Dendritic cell treated with granulocyte-macrophage colony-stimulating factor and Interleukin-4, amounts not matched to agents 40 ng/mL and 50 ng/mL, for 4 days (primary cell): Measurements from ENCODE around the gene GGA1.

Experiments used
- H3K27ac Mint-ChIP-seq: one replicate; pipeline ENCODE4 v1.8.0; 2022; ENCODE audit warnings: mild to moderate bottlenecking, mixed read lengths
- H3K27me3 Mint-ChIP-seq: one replicate; pipeline ENCODE4 v1.8.0; 2022; ENCODE audit warnings: mild to moderate bottlenecking, mixed read lengths
- H3K36me3 Mint-ChIP-seq: one replicate; pipeline ENCODE4 v1.8.0; 2022; ENCODE audit warnings: low read depth, mixed read lengths
- H3K4me1 Mint-ChIP-seq: one replicate; pipeline ENCODE4 v1.8.0; 2022; ENCODE audit warnings: low read depth, mixed read lengths
- H3K4me3 Mint-ChIP-seq: one replicate; pipeline ENCODE4 v1.8.0; 2022; ENCODE audit warnings: mild to moderate bottlenecking, moderate library complexity, mixed read lengths
- H3K9me3 Mint-ChIP-seq: one replicate; pipeline ENCODE4 v1.8.0; 2022; ENCODE audit warnings: mixed read lengths
- intact Hi-C: fragments of 100-400 bp; cut with micrococcal nuclease; formaldehyde crosslinking; loops from one replicate; pipeline ENCODE4 v1.15.0; 2022

Gene GGA1

GRCh38 chr22:37678372-37678771 lies 69.7 kb downstream of the GGA1 start:
- Mint-ChIP-seq H3K4me1 (peaks cover 53% of the 10 kb centered on the region), H3K9me3 (no peaks in the 10 kb centered on the region), H3K27ac (no peak overlapping the region), H3K36me3 (peaks cover 53% of the 10 kb centered on the region), H3K4me3 (no peak overlapping the region), H3K27me3 (no peaks in the 10 kb centered on the region)
- intact Hi-C loops, result no loop called here

DNA sequence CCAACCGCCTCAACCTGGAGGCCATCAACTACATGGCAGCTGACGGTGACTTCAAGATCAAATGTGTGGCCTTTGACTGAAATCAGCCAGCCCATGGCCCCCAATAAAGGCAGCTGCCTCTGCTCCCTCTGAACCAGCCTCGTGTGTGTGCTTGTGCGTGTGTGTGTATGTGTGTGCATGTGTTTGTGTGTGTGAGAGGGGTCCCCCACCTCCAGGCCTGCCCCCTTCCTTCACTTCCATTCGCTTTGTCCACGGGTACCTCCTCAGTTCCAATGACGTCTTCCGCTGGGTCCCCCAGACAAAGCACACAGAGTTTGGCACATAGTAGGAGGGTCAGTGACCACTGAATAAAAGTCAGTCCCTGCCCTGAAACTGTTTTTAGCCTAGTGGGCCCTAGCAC lies 71.0 kb downstream of the GGA1 start:
- Mint-ChIP-seq H3K36me3 (peaks cover 53% of the 10 kb centered on the region), H3K27me3 (no peaks in the 10 kb centered on the region), H3K9me3 (no peaks in the 10 kb centered on the region), H3K27ac (peak overlapping the region; percentile 16), H3K4me3 (no peak overlapping the region), H3K4me1 (peaks cover 40% of the 10 kb centered on the region)
- intact Hi-C loops, result loop anchor here (5.0 kb wide), 2 partner anchors 37 to 57 kb away; no protein-coding TSS in a partner anchor

DNA sequence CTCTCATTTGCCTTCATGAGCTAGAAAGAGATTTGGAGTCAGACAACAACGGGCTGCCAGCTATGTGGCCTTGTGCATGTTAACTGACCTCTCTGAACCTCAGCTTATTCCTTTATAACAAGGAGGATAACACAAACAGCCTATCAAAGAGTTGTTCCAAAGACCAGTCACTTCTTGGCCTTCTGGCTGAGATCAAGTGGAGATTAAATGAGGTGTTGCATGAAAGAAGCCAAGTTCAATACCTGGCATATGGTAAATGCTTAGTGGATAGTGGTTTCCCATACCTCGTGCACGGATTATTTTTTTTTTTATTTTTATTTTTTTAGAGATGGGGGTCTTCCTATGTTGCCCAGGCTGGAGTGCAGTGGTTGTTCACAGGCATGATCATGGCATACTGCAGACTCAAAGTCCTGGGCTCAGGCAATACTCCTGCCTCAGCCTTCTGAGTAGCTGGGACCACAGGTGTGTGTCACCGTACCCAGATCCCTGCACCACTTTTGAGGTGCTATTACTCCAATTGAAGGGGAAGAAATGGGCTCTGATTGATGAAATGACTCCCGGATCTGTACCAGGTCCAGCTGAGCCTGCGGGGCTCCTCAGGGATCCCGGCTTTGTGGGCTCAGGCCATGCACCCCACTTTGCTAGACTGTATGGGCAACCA lies 71.7 kb downstream of the GGA1 start:
- no peaks in the 10 kb centered on the region for H3K9me3 Mint-ChIP-seq
- intact Hi-C loops, result loop anchor here (5.0 kb wide), 2 partner anchors 38 to 58 kb away; no protein-coding TSS in a partner anchor
- H3K36me3 Mint-ChIP-seq, result peaks cover 49% of the 10 kb centered on the region
- no peaks in the 10 kb centered on the region for H3K27me3 Mint-ChIP-seq
- H3K4me1 Mint-ChIP-seq, result peaks cover 33% of the 10 kb centered on the region
- H3K27ac Mint-ChIP-seq, result peak overlapping the region; percentile 16
- no peak overlapping the region for H3K4me3 Mint-ChIP-seq

DNA sequence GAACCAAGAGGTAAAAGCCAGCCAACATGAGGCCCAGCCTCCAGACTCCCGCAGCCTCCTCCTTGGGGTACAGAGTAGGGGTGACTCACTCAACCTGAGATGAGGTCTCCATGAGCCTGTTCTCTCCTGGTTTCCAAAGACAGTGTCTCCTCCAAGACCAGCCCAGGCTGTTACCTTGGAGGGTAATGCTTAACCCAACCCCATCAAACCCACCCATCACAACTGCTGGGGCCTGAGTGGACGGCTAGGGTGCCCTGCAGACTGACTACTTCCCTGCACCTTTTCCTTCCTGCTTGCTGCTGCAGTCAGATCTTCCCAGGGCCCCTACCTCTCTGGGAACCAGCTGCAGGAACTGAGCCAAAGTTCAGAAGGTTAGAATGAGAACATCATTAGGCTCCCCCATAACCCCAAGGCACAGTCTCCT lies 72.4 kb downstream of the GGA1 start:
- Mint-ChIP-seq H3K27me3 (no peaks in the 10 kb centered on the region), H3K9me3 (no peaks in the 10 kb centered on the region), H3K4me1 (peaks cover 38% of the 10 kb centered on the region), H3K4me3 (no peak overlapping the region), H3K27ac (no peak overlapping the region), H3K36me3 (peaks cover 42% of the 10 kb centered on the region)
- intact Hi-C loops, result loop anchor here (5.0 kb wide), 2 partner anchors 39 to 59 kb away; no protein-coding TSS in a partner anchor

- peaks cover 38% of the 10 kb centered on the region for H3K4me1 Mint-ChIP-seq
- H3K27ac Mint-ChIP-seq, result no peak overlapping the region
- intact Hi-C loops, result loop anchor here (5.0 kb wide), 2 partner anchors 39 to 59 kb away; no protein-coding TSS in a partner anchor
- no peaks in the 10 kb centered on the region for H3K27me3 Mint-ChIP-seq
- no peaks in the 10 kb centered on the region for H3K9me3 Mint-ChIP-seq
- H3K4me3 Mint-ChIP-seq, result no peak overlapping the region
- peaks cover 41% of the 10 kb centered on the region for H3K36me3 Mint-ChIP-seq
Observed at GRCh38 chr22:37681556-37682049, 73.0 kb downstream of the GGA1 start.
